ENCODE data around the gene LIPA. TPM values are rescaled to one million over a fixed set of nuclear protein-coding genes. Genes with fewer than 3 reads are reported as not detected.

Gene LIPA
- total RNA-seq, 1 donor from 2014 or later, result 27.7 TPM

GRCh38 chr10:89278900-89279392 lies 27.4 kb upstream of the LIPA start:
- Histone ChIP-seq H3K4me1 (peaks cover 46% of the 10 kb centered on the region), H3K27me3 (no peaks in the 10 kb centered on the region), H3K27ac (peak overlapping the region; percentile 84), H3K4me3 (no peak overlapping the region), H3K36me3 (no peaks in the 10 kb centered on the region), H3K9me3 (no peaks in the 10 kb centered on the region)
- intact Hi-C loops (cut with DNase I), result no loop called here
- no peak for DNase-seq (ENCODE audit: extremely low spot score in 2 of 2)
- no peak for TF ChIP-seq CTCF (IDR thresholded peaks at IDR 0.05)
- TF ChIP-seq POLR2A (IDR thresholded peaks at IDR 0.05), result no peak
- no peak for TF ChIP-seq POLR2AphosphoS5 (IDR thresholded peaks at IDR 0.05; ENCODE audit: insufficient read depth in 1 of 2, low read depth in 1 of 2)

GRCh38 chr10:89278034-89278535 lies 26.5 kb upstream of the LIPA start:
- H3K4me3 ChIP-seq, result no peak overlapping the region
- peak in 1 of 2 donors; percentile 99 for TF ChIP-seq POLR2AphosphoS5 (IDR thresholded peaks at IDR 0.05; ENCODE audit: insufficient read depth in 1 of 2, low read depth in 1 of 2)
- no peak for TF ChIP-seq CTCF (IDR thresholded peaks at IDR 0.05)
- DNase-seq (ENCODE audit: extremely low spot score in 2 of 2), result no peak

GRCh38 chr10:89275383-89275782 lies 23.8 kb upstream of the LIPA start:
- Histone ChIP-seq H3K27ac (peak overlapping the region; percentile 76), H3K4me1 (peaks cover 31% of the 10 kb centered on the region)
- intact Hi-C loops (cut with DNase I), result no loop called here

More at GRCh38 chr10:89278034-89278535, 26.5 kb upstream of the LIPA start:
- no peaks in the 10 kb centered on the region for H3K36me3 ChIP-seq
- H3K27ac ChIP-seq, result peak overlapping the region; percentile 84
- no peaks in the 10 kb centered on the region for H3K9me3 ChIP-seq
- peaks cover 37% of the 10 kb centered on the region for H3K4me1 ChIP-seq
- intact Hi-C loops (cut with DNase I), result no loop called here
- no peaks in the 10 kb centered on the region for H3K27me3 ChIP-seq

GRCh38 chr10:89274928-89275327 lies 23.4 kb upstream of the LIPA start:
- Histone ChIP-seq H3K27ac (peak overlapping the region; percentile 76), H3K27me3 (no peaks in the 10 kb centered on the region), H3K4me3 (no peak overlapping the region), H3K4me1 (peaks cover 30% of the 10 kb centered on the region), H3K9me3 (no peaks in the 10 kb centered on the region), H3K36me3 (no peaks in the 10 kb centered on the region)
- no peak for DNase-seq (ENCODE audit: extremely low spot score in 2 of 2)
- intact Hi-C loops (cut with DNase I), result no loop called here
- no peak for TF ChIP-seq CTCF (IDR thresholded peaks at IDR 0.05)
- no peak for TF ChIP-seq POLR2A (IDR thresholded peaks at IDR 0.05)
- TF ChIP-seq POLR2AphosphoS5 (IDR thresholded peaks at IDR 0.05; ENCODE audit: insufficient read depth in 1 of 2, low read depth in 1 of 2), result no peak

More at GRCh38 chr10:89275383-89275782, 23.8 kb upstream of the LIPA start:
- Histone ChIP-seq H3K4me3 (no peak overlapping the region), H3K36me3 (no peaks in the 10 kb centered on the region), H3K9me3 (no peaks in the 10 kb centered on the region), H3K27me3 (no peaks in the 10 kb centered on the region)
- no peak for DNase-seq (ENCODE audit: extremely low spot score in 2 of 2)
- TF ChIP-seq POLR2AphosphoS5 (IDR thresholded peaks at IDR 0.05; ENCODE audit: insufficient read depth in 1 of 2, low read depth in 1 of 2) (no peak), CTCF (IDR thresholded peaks at IDR 0.05) (no peak), POLR2A (IDR thresholded peaks at IDR 0.05) (no peak)

- DNase-seq (ENCODE audit: extremely low spot score in 2 of 2), result no peak
- TF ChIP-seq CTCF (IDR thresholded peaks at IDR 0.05), result no peak
- TF ChIP-seq POLR2AphosphoS5 (IDR thresholded peaks at IDR 0.05; ENCODE audit: insufficient read depth in 1 of 2, low read depth in 1 of 2), result no peak
- TF ChIP-seq POLR2A (IDR thresholded peaks at IDR 0.05), result no peak
- H3K27ac ChIP-seq, result peak overlapping the region; percentile 76
Observed at GRCh38 chr10:89273680-89274079, 22.1 kb upstream of the LIPA start.

More at GRCh38 chr10:89273680-89274079, 22.1 kb upstream of the LIPA start:
- Histone ChIP-seq H3K9me3 (no peaks in the 10 kb centered on the region), H3K4me3 (no peak overlapping the region), H3K4me1 (peaks cover 19% of the 10 kb centered on the region), H3K27me3 (no peaks in the 10 kb centered on the region), H3K36me3 (no peaks in the 10 kb centered on the region)
- intact Hi-C loops (cut with DNase I), result no loop called here

All from vagina (tissue), 2 donors.